ENCODE data around the gene GADD45G. TPM values are rescaled to one million over a fixed set of nuclear protein-coding genes. Genes with fewer than 3 reads are reported as not detected.

The GADD45G gene
- total and polyA plus RNA-seq, 2 of the 8 experiments (the other 6 are each of a cell fraction or from before 2014, with no cell fraction given), result 7.0 to 11.4 TPM

DNA sequence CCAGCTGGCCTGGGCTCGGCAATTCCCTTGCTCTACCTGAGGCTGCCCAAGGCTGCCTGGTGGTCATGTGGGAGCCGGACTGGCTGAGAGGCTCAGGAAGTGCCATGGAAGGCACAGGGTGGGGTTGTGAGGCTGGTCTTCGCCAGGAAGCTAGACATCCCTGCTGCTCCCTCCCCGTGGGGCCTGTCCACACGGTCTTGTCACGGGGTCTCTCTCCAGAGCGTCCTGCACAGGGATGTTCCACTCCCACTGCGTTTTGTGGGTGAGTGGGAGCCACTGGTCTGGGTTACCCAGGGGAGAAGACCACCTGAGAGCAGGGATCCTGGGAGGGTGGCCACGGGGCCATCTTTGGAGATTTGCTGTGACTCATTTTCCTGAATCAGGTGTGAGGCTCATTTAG is 11.6 kb downstream of the GADD45G start (continued):
- TF ChIP-seq TBP (IDR thresholded peaks at IDR 0.05; ENCODE audit: low read depth, low read length) (no peak), EZH2 (IDR thresholded peaks at IDR 0.05; ENCODE audit: low read depth, low read length, severe bottlenecking) (no peak), RXRA (IDR thresholded peaks at IDR 0.05; ENCODE audit: insufficient read depth, low read depth, low read length) (no peak)
